ENCODE results near the gene FCAMR. TPM values are rescaled to one million over a fixed set of nuclear protein-coding genes. Genes with fewer than 3 reads are reported as not detected.
A peak's percentile ranks its signal among the peaks of the same experiment; 100 is the strongest.

FCAMR gene
- total and polyA plus RNA-seq, 4 donors, result 0.14 to 0.59 (median 0.39) TPM

DNA sequence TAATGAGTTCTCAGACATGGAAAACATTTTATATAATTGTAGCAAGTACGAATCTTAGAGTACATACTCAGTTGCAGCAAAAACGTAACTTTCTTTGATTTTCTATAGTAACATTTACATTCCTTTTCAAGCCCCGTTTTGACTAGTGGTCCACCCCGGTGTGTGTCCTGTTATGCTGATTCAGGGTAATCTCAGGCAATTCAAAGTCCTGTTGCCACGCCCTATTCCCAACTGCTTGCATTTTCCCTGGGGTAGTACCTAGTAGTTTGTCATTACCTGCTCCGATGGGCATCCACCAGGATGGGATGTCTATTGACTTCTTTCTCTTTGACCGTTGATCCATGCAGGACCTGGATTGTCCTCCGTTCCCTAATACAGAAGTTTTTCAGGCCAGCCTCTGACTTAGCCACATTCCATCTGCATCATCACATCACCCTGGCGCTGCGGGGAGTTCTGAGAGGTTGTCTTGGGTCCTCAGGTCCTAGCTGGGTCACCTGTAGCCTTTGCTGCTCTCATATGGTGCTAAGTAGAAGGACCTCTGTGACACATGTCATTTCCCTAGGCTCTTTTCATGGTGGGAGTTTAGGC lies 15.0 kb upstream of the FCAMR start:
- DNase-seq (ENCODE audit: low spot score), result no peak
- H3K27ac ChIP-seq (ENCODE audit: low read depth in 1 of 2, low read length in 2 of 2), result no peak overlapping the region
- H3K4me3 ChIP-seq (ENCODE audit: low read depth in 1 of 3, low read length in 3 of 3), result no peak overlapping the region
- H3K9ac ChIP-seq (ENCODE audit: low read depth in 1 of 2, low read length in 2 of 2), result no peak overlapping the region
- no peaks in the 10 kb centered on the region for H3K27me3 ChIP-seq (ENCODE audit: control insufficient read depth in 4 of 4, insufficient read depth in 4 of 4, low read length in 3 of 4)
- H3K9me3 ChIP-seq (ENCODE audit: control insufficient read depth in 4 of 4, low read length in 3 of 4), result no peaks in the 10 kb centered on the region
- WGBS, result 70% methylated on average over 10 of the region's 10 CpGs
- H3K36me3 ChIP-seq (ENCODE audit: control insufficient read depth in 4 of 4, insufficient read depth in 3 of 4, low read depth in 1 of 4, low read length in 3 of 4), result no peaks in the 10 kb centered on the region
- H3K4me1 ChIP-seq (ENCODE audit: control insufficient read depth in 4 of 4, insufficient read depth in 4 of 4, low read length in 3 of 4), result no peaks in the 10 kb centered on the region
- no peak for TF ChIP-seq RAD21 (IDR thresholded peaks at IDR 0.05)
- no peak for TF ChIP-seq NR2F2 (IDR thresholded peaks at IDR 0.05)
- TF ChIP-seq EGR1 (IDR thresholded peaks at IDR 0.05; ENCODE audit: low read depth in 2 of 2), result no peak

DNA sequence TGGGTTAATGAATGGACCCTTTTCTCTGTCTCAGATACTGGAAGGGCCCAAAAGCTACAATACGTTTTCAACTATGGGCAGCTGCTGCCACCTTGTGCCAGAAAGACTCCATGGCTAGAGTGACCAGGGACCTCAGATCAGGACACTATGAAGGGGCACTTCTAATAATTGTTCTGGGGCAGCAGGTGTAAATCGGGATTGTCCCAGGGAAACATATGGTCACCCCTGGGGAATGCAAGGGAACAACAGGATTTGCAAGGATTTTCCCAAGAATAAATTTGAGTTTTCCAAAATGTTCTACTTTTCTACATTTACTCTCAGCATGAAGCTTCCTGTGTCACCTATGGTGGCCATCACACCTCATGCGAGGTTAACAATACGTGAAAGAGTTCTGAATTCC lies 12.0 kb upstream of the FCAMR start:
- 19% methylated on average over 4 of the region's 4 CpGs for WGBS
- Histone ChIP-seq H3K4me3 (ENCODE audit: low read depth in 1 of 3, low read length in 3 of 3) (no peak overlapping the region), H3K9ac (ENCODE audit: low read depth in 1 of 2, low read length in 2 of 2) (no peak overlapping the region), H3K27ac (ENCODE audit: low read depth in 1 of 2, low read length in 2 of 2) (no peak overlapping the region), H3K9me3 (ENCODE audit: control insufficient read depth in 4 of 4, low read length in 3 of 4) (no peaks in the 10 kb centered on the region), H3K27me3 (ENCODE audit: control insufficient read depth in 4 of 4, insufficient read depth in 4 of 4, low read length in 3 of 4) (no peaks in the 10 kb centered on the region), H3K36me3 (ENCODE audit: control insufficient read depth in 4 of 4, insufficient read depth in 3 of 4, low read depth in 1 of 4, low read length in 3 of 4) (no peaks in the 10 kb centered on the region), H3K4me1 (ENCODE audit: control insufficient read depth in 4 of 4, insufficient read depth in 4 of 4, low read length in 3 of 4) (no peaks in the 10 kb centered on the region)
- TF ChIP-seq SP1 (IDR thresholded peaks at IDR 0.05) (no peak), HNF4G (IDR thresholded peaks at IDR 0.05) (no peak), NR2F2 (IDR thresholded peaks at IDR 0.05) (no peak), YY1 (IDR thresholded peaks at IDR 0.05) (no peak), TAF1 (conservative IDR thresholded peaks at IDR 0.05) (no peak), FOXA1 (IDR thresholded peaks at IDR 0.05) (no peak), GABPA (IDR thresholded peaks at IDR 0.05 in 1 of 2, conservative IDR thresholded peaks at IDR 0.05 in 1 of 2) (no peak), RAD21 (IDR thresholded peaks at IDR 0.05) (peak; percentile 96)
- TF ChIP-seq, protein P1, sequence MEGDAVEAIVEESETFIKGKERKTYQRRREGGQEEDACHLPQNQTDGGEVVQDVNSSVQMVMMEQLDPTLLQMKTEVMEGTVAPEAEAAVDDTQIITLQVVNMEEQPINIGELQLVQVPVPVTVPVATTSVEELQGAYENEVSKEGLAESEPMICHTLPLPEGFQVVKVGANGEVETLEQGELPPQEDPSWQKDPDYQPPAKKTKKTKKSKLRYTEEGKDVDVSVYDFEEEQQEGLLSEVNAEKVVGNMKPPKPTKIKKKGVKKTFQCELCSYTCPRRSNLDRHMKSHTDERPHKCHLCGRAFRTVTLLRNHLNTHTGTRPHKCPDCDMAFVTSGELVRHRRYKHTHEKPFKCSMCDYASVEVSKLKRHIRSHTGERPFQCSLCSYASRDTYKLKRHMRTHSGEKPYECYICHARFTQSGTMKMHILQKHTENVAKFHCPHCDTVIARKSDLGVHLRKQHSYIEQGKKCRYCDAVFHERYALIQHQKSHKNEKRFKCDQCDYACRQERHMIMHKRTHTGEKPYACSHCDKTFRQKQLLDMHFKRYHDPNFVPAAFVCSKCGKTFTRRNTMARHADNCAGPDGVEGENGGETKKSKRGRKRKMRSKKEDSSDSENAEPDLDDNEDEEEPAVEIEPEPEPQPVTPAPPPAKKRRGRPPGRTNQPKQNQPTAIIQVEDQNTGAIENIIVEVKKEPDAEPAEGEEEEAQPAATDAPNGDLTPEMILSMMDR (IDR thresholded peaks at IDR 0.05; ENCODE audit: low read depth, low read length, missing input control), result peak; percentile 91
- TF ChIP-seq, protein P2, sequence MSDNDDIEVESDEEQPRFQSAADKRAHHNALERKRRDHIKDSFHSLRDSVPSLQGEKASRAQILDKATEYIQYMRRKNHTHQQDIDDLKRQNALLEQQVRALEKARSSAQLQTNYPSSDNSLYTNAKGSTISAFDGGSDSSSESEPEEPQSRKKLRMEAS (IDR thresholded peaks at IDR 0.05), result no peak
- TF ChIP-seq, protein P3, sequence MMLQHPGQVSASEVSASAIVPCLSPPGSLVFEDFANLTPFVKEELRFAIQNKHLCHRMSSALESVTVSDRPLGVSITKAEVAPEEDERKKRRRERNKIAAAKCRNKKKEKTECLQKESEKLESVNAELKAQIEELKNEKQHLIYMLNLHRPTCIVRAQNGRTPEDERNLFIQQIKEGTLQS (IDR thresholded peaks at IDR 0.05), result no peak
- TF ChIP-seq, protein P4, sequence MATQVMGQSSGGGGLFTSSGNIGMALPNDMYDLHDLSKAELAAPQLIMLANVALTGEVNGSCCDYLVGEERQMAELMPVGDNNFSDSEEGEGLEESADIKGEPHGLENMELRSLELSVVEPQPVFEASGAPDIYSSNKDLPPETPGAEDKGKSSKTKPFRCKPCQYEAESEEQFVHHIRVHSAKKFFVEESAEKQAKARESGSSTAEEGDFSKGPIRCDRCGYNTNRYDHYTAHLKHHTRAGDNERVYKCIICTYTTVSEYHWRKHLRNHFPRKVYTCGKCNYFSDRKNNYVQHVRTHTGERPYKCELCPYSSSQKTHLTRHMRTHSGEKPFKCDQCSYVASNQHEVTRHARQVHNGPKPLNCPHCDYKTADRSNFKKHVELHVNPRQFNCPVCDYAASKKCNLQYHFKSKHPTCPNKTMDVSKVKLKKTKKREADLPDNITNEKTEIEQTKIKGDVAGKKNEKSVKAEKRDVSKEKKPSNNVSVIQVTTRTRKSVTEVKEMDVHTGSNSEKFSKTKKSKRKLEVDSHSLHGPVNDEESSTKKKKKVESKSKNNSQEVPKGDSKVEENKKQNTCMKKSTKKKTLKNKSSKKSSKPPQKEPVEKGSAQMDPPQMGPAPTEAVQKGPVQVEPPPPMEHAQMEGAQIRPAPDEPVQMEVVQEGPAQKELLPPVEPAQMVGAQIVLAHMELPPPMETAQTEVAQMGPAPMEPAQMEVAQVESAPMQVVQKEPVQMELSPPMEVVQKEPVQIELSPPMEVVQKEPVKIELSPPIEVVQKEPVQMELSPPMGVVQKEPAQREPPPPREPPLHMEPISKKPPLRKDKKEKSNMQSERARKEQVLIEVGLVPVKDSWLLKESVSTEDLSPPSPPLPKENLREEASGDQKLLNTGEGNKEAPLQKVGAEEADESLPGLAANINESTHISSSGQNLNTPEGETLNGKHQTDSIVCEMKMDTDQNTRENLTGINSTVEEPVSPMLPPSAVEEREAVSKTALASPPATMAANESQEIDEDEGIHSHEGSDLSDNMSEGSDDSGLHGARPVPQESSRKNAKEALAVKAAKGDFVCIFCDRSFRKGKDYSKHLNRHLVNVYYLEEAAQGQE (IDR thresholded peaks at IDR 0.05), result no peak
- peak; percentile 76 for DNase-seq (ENCODE audit: low spot score)
